Measurements from ENCODE around the gene ISOC2.

The ISOC2 gene

DNA sequence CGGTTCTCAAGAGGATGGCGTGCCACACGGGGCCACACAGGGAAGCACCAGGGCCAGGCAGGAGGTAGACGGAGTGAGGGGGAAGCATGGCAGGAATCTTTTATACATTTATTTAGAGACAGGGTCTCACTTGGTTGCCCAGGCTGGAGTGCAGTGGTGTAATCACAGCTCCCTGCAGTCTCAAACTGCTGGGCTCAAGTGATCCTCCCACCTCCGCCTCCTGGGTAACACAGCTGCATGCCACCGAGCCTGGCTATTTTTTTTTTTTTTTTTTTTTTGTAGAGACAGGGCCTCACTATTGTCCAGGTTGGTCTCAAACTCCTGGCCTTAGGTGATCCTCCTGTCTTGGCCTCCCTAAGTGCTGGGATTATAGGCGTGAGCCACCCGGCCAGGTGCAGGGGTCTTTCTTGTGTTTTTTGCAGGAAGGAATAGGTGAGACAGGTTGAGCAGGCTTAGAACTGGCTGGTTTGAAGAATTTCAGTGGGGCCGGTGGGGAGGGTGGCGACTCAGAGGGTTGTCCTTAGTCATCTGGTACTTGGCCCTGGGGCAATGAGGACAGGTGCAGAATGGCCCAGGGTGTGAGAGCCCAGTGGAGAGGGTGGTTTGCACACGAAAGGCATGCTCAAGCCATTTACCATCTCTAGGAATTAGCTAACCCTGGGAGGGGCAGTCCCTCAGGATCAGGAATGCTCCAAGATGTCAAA is 34.4 kb upstream of the ISOC2 start:
- no peak overlapping the region for H3K9ac ChIP-seq (ENCODE audit: low read depth, low read length)
- peaks cover 2% of the 10 kb centered on the region for H3K4me1 ChIP-seq (ENCODE audit: control insufficient read depth, insufficient read depth, low read length)
- peaks cover 2% of the 10 kb centered on the region for H3K36me3 ChIP-seq (ENCODE audit: control insufficient read depth, insufficient read depth, low read length)
- H3K4me3 ChIP-seq (ENCODE audit: low read depth, low read length), result no peak overlapping the region
- no peaks in the 10 kb centered on the region for H3K9me3 ChIP-seq (ENCODE audit: control insufficient read depth, insufficient read depth, low read length)
- no peaks in the 10 kb centered on the region for H3K27me3 ChIP-seq (ENCODE audit: control insufficient read depth, insufficient read depth, low read length)

DNA sequence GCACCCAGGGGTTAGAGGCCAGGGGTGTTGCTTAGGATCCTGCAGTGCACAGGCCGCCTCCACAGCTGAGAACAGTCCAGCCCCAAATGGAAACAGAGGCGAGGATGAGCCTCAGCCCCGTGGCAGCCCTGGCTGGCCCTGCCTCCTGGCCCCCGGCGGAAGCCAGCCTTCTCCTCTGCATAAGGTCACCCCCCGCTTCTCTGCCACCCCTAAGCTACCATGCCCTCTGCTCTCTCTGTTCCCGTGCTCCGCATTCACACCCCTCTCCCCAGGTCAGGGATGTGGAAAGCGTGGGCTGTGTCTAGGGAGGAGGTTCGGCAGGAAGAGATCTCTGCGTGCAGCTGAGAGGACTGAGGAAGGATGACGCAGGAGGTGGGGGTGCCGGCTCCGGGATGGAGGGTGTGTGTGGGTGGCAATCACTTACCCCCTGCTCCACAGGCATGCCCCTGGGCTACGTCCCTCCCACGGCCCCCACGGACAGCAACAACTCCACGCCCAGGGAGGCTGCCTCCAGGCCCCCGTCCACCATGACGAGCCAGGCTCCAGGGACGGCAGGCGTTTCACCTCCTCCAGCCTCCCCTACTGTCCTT is 32.8 kb upstream of the ISOC2 start:
- no peak overlapping the region for H3K9ac ChIP-seq (ENCODE audit: low read depth, low read length)
- no peaks in the 10 kb centered on the region for H3K27me3 ChIP-seq (ENCODE audit: control insufficient read depth, insufficient read depth, low read length)
- no peak overlapping the region for H3K4me3 ChIP-seq (ENCODE audit: low read depth, low read length)
- peaks cover 5% of the 10 kb centered on the region for H3K4me1 ChIP-seq (ENCODE audit: control insufficient read depth, insufficient read depth, low read length)
- H3K9me3 ChIP-seq (ENCODE audit: control insufficient read depth, insufficient read depth, low read length), result no peaks in the 10 kb centered on the region
- peaks cover 2% of the 10 kb centered on the region for H3K36me3 ChIP-seq (ENCODE audit: control insufficient read depth, insufficient read depth, low read length)

DNA sequence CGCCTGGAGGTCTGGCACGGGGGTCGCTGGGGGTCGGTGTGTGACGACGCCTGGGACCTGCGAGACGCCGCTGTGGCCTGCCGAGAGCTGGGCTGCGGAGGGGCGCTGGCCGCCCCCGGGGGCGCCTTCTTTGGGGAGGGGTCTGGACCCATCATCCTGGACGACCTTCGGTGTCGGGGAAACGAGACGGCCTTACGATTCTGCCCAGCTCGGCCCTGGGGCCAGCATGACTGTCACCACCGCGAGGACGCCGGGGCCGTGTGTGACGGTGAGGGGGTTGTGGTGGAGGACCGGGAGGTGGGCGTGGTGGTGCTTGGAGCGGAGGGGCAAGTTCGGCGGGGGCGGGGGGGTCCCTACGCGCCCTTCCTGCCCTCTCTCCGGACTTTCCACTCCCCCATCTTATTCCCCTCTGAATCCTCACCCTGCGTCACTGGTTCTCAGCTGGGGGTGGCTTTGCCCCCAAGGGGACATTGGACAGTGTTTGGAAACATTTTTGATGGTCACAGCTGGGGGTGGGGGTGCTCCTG is 32.3 kb upstream of the ISOC2 start:
- no peak overlapping the region for H3K4me3 ChIP-seq (ENCODE audit: low read depth, low read length)

DNA sequence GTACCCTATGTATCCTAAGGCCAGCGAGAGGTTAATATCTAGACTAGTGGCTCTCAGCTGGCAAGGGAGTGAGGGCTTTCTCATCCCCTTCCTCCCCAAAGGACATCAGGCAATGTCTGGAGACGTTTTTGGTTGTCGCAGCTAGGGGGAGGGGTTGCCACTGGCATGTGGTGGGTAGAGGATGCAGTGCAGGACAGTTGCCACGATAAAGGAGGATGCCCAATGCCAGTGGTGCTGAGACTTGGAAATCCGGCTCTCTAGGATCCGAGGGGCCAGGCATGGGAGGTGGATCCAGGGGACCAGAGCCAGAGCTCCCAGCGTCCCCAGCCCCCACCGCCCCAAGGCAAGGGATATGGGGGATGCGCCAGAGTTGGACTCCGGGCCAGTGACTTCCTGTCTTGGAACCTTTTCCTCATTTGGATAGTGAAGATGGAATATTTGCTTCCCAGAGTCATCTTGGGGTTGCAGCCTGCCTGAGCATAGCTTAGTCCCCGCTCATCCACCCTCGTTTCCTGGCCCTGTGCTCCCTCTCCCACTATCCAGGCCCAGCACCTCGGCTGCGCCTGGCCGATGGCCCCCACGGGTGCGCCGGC is 31.7 kb upstream of the ISOC2 start:
- Histone ChIP-seq H3K27me3 (ENCODE audit: control insufficient read depth, insufficient read depth, low read length) (no peaks in the 10 kb centered on the region), H3K36me3 (ENCODE audit: control insufficient read depth, insufficient read depth, low read length) (peaks cover 2% of the 10 kb centered on the region), H3K9ac (ENCODE audit: low read depth, low read length) (no peak overlapping the region), H3K4me1 (ENCODE audit: control insufficient read depth, insufficient read depth, low read length) (peaks cover 7% of the 10 kb centered on the region), H3K9me3 (ENCODE audit: control insufficient read depth, insufficient read depth, low read length) (no peaks in the 10 kb centered on the region), H3K4me3 (ENCODE audit: low read depth, low read length) (no peak overlapping the region)

More for the DNA sequence above, 32.3 kb upstream of the ISOC2 start:
- H3K9me3 ChIP-seq (ENCODE audit: control insufficient read depth, insufficient read depth, low read length), result no peaks in the 10 kb centered on the region
- peaks cover 2% of the 10 kb centered on the region for H3K36me3 ChIP-seq (ENCODE audit: control insufficient read depth, insufficient read depth, low read length)
- H3K27me3 ChIP-seq (ENCODE audit: control insufficient read depth, insufficient read depth, low read length), result no peaks in the 10 kb centered on the region
- H3K9ac ChIP-seq (ENCODE audit: low read depth, low read length), result no peak overlapping the region
- peaks cover 5% of the 10 kb centered on the region for H3K4me1 ChIP-seq (ENCODE audit: control insufficient read depth, insufficient read depth, low read length)

DNA sequence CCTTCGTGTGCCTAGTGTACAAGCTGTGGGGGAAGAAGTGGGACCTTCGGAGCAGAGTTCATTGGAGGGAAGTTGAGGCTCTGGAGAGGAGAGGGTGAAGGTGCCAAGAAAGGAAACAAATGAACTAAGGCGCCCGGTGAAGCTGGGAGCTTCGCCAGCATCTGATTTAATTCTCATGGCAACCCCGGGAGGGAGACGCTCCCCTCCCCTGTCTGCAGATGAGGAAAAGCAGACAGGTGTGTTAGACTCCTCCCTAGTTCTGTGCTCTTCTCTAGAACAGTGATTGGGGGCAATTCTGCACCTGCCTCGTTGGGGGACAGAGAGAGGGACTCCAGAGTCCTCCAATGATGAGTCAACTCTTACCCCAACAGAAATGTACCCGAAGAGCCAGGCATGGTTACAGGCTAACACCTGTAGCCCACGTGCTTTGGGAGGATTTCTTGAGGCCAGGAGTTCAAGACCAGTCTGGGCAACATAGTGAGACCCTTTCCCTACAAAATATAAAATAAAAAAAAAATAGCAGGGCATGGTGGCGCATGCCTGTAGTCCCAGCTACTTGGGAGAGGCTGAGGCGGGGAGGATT is 31.0 kb upstream of the ISOC2 start:
- Histone ChIP-seq H3K27me3 (ENCODE audit: control insufficient read depth, insufficient read depth, low read length) (no peaks in the 10 kb centered on the region), H3K9me3 (ENCODE audit: control insufficient read depth, insufficient read depth, low read length) (no peaks in the 10 kb centered on the region), H3K4me1 (ENCODE audit: control insufficient read depth, insufficient read depth, low read length) (peaks cover 11% of the 10 kb centered on the region), H3K9ac (ENCODE audit: low read depth, low read length) (no peak overlapping the region), H3K36me3 (ENCODE audit: control insufficient read depth, insufficient read depth, low read length) (peaks cover 2% of the 10 kb centered on the region), H3K4me3 (ENCODE audit: low read depth, low read length) (no peak overlapping the region)

DNA sequence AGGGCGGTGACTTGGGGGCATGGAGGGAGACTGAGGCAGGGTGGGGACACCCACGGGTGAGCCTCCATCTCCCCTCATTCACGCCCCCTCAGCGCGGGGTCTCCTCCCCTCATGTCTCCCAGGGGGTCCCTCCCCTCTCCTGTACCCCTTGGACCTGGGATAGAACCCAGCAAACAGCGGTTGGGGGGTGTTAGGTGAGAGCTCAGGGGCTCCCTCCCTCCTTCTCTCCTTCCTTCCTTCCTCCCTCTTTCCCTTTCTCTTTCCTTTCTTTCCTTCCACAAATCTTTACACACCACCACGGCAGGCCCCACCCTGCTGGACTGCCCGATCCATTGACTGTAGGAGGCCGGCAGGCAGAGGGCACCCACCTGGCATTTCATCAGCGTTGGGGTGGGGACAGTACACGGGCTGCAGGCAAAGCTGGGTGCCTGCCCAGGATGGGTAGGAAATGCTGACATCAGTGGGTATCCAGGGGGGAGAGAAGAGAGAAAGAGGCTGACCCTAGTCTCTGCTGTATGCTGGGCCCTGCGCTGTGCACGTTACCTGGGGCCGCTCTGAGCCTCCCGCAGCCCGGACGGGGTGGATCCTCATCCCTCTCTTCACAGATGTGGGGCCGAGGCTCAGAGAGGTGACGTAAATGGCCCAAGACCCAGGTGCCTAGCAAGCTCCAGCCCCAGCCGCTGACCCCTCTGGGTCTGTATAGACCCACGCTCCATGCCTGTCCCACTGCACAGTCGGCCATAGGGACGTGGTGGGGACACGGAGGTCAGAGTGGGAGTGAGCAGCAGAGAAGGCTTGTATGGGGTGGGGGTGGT is 30.3 kb upstream of the ISOC2 start:
- Histone ChIP-seq H3K4me1 (ENCODE audit: control insufficient read depth, insufficient read depth, low read length) (peaks cover 16% of the 10 kb centered on the region), H3K4me3 (ENCODE audit: low read depth, low read length) (no peak overlapping the region), H3K9me3 (ENCODE audit: control insufficient read depth, insufficient read depth, low read length) (no peaks in the 10 kb centered on the region), H3K27me3 (ENCODE audit: control insufficient read depth, insufficient read depth, low read length) (no peaks in the 10 kb centered on the region), H3K36me3 (ENCODE audit: control insufficient read depth, insufficient read depth, low read length) (peaks cover 2% of the 10 kb centered on the region), H3K9ac (ENCODE audit: low read depth, low read length) (no peak overlapping the region)

DNA sequence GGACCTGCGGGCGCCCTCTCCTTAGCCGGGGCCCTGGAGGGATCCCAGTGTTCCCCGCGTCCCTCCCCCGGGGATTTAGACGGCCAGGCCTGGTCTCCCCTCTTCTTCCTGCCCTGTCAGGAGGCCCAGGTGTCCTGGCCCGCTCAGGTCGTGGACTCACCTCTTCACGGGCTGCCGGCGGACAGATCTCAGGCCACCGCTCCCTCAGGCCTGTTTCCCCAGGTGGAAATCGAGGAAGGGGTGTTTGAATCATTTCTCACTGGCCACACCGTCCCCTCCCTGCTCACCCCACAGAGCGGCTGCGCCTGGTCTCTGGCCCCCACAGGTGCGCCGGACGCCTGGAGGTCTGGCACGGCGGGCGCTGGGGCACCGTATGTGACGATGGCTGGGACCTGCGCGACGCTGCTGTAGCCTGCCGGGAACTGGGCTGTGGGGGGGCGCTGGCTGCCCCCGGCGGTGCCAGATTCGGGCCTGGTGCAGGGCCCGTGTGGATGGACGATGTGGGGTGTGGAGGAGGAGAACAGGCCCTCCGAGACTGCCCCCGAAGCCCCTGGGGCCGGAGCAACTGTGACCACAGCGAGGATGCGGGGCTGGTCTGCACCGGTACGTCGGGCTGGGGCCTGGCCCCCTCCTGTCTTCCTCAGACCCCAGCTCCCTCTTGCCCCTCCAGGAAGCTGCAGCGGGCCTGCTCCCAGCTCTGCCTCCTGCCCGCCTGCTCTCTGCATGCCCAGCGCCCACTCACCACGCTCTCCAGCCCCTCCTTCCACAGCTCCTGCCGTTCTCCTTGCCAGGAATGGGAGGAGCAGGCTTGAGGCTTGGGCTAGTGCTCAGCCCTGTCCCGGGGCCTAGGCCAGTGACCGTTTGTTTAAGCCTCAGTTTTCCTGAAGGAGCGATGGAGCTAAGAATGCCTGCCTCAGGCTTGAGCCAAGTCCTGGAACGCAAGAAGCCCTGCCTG is 29.3 kb upstream of the ISOC2 start:
- peaks cover 18% of the 10 kb centered on the region for H3K4me1 ChIP-seq (ENCODE audit: control insufficient read depth, insufficient read depth, low read length)
- H3K27me3 ChIP-seq (ENCODE audit: control insufficient read depth, insufficient read depth, low read length), result no peaks in the 10 kb centered on the region
- H3K36me3 ChIP-seq (ENCODE audit: control insufficient read depth, insufficient read depth, low read length), result peaks cover 2% of the 10 kb centered on the region
- no peak overlapping the region for H3K4me3 ChIP-seq (ENCODE audit: low read depth, low read length)
- no peaks in the 10 kb centered on the region for H3K9me3 ChIP-seq (ENCODE audit: control insufficient read depth, insufficient read depth, low read length)
- no peak overlapping the region for H3K9ac ChIP-seq (ENCODE audit: low read depth, low read length)

DNA sequence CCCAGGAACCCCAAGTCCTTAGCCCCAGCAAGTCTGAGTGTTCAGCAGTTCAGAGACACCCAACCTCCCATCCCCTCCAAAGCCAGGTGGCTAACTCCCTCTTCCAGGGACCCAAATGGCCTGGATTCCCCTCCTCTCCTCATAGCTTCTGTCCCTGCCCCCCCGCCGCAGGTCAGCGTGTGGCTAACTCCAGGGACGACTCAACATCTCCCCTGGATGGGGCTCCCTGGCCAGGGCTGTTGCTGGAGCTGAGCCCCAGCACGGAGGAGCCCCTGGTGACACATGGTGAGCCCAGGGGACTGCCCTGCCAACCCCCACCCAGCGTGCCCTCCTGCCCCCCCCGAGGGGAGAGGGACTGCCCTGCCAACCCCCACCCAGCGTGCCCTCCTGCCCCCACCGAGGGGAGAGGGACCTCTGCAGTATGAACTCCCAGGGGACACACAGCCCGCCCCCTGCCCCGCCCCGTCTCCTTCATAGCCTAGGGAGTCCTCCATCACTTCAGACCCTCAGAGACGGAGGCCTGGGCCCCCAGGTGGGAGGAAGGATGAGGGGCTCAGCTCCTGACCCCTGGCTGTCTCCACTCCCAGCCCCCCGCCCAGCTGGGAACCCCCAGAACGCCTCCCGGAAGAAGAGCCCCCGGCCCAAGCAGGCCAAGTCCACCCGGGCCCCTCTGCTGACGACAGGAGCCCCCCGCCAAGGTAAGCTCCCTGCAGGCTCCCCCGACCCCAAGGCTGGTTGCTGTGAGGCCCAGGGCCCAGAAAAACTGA is 28.5 kb upstream of the ISOC2 start:
- peaks cover 2% of the 10 kb centered on the region for H3K36me3 ChIP-seq (ENCODE audit: control insufficient read depth, insufficient read depth, low read length)
- H3K9ac ChIP-seq (ENCODE audit: low read depth, low read length), result peak overlapping the region; percentile 70
- H3K4me3 ChIP-seq (ENCODE audit: low read depth, low read length), result no peak overlapping the region
- peaks cover 17% of the 10 kb centered on the region for H3K4me1 ChIP-seq (ENCODE audit: control insufficient read depth, insufficient read depth, low read length)
- no peaks in the 10 kb centered on the region for H3K27me3 ChIP-seq (ENCODE audit: control insufficient read depth, insufficient read depth, low read length)
- no peaks in the 10 kb centered on the region for H3K9me3 ChIP-seq (ENCODE audit: control insufficient read depth, insufficient read depth, low read length)

DNA sequence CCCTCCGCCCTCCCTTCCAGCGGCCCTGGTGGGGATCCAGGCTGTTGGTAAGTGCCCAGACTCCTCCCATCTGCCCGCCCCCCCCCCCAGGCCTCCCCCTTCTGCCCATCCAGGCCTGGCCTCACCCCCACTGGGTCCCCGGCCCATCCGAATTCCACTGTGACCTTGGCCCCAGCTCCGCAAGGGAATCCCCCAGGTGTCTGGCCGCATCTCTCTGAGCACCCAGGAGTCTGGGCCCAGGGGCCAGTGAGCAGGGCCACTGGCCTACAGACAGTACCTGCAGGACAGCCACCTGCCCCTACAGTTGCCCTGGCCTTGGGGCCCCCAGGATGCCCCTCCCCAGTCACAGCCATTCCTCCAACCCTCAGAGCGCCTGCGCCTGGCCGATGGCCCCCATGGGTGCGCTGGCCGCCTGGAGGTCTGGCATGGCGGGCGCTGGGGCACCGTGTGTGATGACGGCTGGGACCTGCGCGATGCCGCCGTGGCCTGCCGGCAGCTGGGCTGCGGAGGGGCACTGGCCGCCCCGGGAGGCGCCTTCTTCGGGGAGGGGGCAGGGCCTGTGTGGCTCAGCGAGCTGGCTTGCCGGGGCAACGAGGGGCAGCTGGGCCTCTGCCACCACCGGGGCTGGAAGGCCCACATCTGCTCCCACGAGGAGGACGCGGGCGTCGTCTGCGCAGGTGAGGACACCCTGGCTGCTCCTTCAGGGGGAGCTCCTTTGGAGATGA is 27.7 kb upstream of the ISOC2 start:
- peak overlapping the region; percentile 70 for H3K9ac ChIP-seq (ENCODE audit: low read depth, low read length)

More for the DNA sequence above, 27.7 kb upstream of the ISOC2 start:
- H3K4me1 ChIP-seq (ENCODE audit: control insufficient read depth, insufficient read depth, low read length), result peaks cover 17% of the 10 kb centered on the region
- H3K27me3 ChIP-seq (ENCODE audit: control insufficient read depth, insufficient read depth, low read length), result no peaks in the 10 kb centered on the region
- H3K36me3 ChIP-seq (ENCODE audit: control insufficient read depth, insufficient read depth, low read length), result no peaks in the 10 kb centered on the region
- H3K4me3 ChIP-seq (ENCODE audit: low read depth, low read length), result no peak overlapping the region
- H3K9me3 ChIP-seq (ENCODE audit: control insufficient read depth, insufficient read depth, low read length), result no peaks in the 10 kb centered on the region

Measured in iPS-15b (cell line).